Activated CD8-positive, alpha-beta memory T cell treated with anti-CD3 and anti-CD28 coated beads, Interleukin-2, amount 50 U/mL, for 4 hours (primary cell): ENCODE measurements around the gene PTGDS.

ENCODE experiments used
- DNase-seq: peaks from one replicate; pipeline ENCODE4 v3.0.0-alpha.2; 2020

Gene PTGDS

DNA sequence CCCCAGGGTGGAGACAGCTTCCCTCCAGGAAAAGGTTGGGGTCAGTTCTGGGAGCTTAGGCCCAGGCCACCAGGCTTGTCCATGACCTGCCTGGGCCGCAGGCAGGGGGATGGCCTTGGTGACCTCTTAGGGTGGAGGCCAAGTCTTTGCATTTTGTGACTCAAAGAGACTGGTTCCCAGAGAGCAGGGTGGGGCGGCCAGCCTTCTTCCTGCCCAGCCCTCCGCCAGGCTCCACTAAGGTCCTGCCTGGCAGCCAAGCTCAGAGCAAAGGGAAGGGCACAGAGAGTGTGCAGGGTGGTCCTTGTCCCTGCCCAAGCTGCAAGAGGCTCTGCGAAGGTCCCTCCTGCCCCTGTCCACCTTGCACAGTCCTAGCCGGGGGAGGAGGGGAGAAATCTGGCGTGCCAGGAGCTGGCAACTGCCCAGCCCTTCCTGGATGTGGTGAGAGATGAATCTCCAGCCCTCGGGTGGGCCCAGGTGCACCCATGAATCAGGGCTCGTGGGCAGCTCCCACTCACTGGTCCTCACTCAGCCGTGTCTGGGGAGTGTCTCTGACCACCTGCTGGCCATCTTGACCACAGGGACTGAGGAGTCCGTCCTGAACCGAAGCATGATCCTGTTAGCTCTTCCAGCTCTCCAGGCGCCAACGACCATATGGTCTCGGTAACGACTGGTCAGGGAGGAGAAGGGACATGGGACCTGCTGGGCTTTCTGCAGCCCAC is 2.3 kb upstream of the PTGDS start:
- DNase-seq: no peak

- DNase-seq: no peak
These were observed 1.7 kb upstream of the PTGDS start for GRCh38 chr9:136975644-136976043.

GRCh38 chr9:136977649-136978072 is 357 bp downstream of the PTGDS start:
- DNase-seq: no peak

- DNase-seq: peak; percentile 64
These were observed 965 bp downstream of the PTGDS start for GRCh38 chr9:136978073-136978864.

GRCh38 chr9:136978865-136979544 is 1.7 kb downstream of the PTGDS start:
- DNase-seq: no peak

DNA sequence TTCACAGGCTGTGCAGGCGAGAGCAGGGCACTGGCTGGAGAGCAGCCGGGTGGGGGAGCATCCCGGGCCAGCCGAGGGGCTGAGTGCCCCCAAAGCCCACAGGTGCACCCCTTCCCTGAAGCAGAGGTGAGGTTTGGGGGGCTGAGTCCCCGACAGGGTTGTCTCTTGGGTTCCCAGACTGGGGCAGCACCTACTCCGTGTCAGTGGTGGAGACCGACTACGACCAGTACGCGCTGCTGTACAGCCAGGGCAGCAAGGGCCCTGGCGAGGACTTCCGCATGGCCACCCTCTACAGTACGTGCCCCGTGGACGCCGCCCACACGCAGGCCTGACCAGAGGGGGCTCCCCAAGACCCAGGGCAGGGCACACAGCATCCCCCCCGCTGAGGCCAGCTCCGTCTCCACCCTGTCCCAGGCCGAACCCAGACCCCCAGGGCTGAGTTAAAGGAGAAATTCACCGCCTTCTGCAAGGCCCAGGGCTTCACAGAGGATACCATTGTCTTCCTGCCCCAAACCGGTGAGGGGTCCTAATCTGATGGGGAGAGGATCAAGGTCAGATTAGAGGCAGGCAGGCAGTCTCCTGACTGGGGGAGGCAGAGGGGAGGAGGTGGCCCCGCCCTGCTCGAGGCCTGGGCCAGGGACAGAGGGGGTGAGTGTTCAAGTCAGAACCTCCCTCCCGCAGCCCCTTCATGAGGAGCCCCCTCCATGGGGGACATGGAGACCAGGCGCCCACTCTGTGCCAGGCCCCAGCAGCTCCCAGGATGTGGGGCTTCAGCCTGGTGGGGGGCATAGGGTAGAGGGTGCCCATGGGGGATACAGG is 2.7 kb downstream of the PTGDS start:
- no peak for DNase-seq

DNA sequence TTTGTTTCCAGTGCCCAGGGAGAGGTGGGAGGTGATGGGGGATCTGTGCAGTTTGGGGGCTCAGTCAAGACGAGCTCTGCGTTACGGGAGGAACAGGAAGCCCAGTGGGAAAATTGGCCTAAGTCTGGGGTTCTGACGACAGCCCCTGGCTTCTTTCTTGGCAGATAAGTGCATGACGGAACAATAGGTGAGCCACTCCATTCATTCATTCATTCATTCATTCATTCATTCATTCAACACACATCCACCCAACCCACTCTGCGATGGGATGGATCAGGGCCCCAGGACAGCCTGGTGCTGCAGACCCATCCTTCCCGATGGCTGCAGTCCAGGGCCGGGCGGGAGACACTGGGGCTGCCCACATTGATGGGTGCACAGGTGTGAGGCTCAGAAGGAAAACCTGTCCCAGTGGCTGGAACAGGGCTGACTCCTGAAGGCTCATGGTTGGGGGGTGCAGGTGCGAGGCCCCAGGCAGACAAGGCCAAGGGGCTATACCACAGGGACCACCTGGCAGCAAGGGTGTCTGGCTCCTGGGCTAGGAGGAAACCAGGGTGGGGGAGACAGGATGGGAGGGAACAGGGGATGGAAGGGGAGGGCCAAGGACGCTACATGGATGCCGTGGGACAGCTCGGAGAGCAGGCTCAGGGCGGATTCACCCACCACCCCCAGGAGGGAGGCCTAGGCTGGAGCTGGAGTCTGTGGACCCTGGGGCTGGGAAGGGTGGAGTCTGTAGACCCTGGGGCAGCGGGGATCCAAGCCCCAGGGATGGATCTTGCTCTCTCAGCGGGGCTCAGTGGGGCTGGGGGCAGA is 3.6 kb downstream of the PTGDS start:
- no peak for DNase-seq

GRCh38 chr9:136981588-136982231 is 4.4 kb downstream of the PTGDS start:
- DNase-seq: no peak

GRCh38 chr9:136982232-136983051 is 5.1 kb downstream of the PTGDS start, which contains the start of gene LCNL1:
Gene LCNL1 (plus strand): TSS chr9:136982993. CDS start chr9:136983587, 594 bp downstream.
- DNase-seq: no peak

DNA sequence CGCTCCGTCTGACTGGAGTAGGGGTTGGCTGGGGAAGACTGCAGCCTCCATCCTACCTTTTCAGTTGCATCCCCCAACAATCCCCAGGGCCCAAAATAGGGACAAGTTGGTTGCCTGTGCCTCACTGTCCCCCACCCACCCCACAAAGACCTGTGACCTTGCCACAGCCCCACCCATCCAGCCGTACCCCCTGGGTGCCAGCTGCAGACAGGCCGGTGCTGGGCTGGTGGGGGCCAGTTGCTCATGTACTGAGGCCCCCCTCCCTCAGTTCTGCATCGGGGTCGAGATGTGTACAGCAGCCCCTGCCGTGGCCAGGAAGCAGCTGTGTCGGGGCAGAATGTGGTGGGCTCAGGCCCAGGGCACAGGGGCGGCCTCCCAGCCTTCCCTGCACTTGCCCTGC is 5.9 kb downstream of the PTGDS start:
- DNase-seq: no peak

- DNase-seq: no peak
These were observed 6.5 kb downstream of the PTGDS start for GRCh38 chr9:136983656-136984314.

- no peak for DNase-seq
These were observed 7.2 kb downstream of the PTGDS start for GRCh38 chr9:136984464-136985026.

DNA sequence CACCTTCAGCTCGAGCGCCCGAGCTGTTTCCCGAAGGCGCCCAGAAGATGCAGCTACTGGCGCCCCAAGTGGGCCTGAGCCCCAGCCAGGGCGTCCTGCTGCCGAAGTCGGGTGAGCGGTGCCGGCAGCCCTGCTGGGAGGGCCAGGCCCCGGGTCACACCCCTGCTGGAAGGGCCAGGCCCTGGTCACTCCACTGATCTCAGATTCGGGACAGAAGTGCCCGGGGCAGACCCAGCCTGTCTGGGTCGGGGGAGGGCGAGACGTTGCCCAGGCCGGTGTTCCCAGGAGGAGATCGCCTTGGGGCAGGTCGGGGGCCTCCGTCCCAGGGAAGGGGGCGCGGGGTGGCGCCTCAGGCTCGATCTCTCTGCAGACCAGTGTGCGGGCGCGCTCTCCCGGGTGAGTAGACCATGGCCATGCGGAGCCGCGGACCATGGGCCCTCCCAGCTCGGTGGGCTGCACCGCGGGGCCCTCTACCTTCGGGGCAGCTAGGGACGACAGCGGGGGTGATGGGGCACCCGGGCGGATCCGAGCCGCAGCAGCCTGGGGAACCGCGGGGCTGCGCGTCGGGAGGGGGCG is 7.8 kb downstream of the PTGDS start:
- DNase-seq: no peak

DNA sequence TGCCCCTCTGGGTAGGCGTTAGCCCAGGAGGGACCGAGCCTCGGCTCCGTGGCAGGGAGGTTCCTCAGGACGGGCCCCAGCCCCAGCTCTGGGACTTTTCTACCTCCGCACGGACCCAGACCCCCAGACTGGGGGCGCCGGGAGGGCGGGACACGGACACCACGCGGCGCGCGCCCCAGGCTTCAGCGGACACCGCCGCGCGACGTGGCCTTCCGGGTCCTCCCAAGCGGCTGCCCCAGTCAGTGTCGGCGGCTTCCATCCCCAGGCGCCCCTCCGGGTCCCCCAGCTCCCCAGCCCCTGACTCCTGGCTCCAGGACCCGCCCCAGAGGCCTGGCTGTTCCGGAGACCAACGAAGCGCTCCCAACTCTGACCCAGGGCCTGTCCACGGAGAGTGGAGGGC is 8.5 kb downstream of the PTGDS start:
- no peak for DNase-seq

- DNase-seq: no peak
These were observed 11.6 kb downstream of the PTGDS start for GRCh38 chr9:136988872-136989271.

- no peak for DNase-seq
These were observed 13.1 kb downstream of the PTGDS start for GRCh38 chr9:136990242-136990911.

DNA sequence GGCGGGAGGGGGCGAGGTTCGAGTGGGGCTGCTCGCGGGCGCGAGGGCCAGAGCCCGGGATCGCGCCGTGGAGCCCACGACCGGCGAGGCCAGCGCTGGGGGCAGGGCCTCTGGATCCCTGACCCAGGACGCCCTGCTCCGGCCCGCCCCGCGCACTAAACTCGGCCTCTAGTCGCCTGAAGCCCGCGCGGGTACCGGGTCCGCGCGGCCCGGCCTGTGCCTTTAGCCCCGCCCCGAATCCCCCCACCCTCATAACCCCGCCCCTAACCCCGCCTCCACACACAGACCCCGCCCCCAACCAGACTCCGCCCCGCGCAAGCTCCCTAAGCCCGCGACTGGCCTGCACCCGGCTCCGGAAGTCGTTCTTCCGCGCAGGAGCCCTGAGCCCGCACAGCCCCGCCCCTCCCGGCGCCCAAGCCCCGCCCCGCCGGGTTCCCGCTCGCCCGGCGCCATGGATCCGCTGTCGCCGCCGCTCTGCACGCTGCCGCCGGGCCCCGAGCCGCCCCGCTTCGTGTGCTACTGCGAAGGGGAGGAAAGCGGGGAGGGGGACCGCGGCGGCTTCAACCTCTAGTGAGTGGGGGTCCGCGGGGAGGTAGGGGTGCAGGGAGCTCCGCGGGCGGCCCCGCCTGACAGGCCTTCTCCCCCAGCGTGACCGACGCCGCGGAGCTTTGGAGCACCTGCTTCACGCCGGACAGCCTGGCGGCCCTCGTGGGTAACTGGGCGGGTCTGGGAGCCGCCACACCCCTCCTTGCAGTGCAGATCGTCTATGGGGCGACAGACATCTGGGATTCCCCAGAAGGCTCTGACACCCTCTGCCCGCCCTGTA is 14.9 kb downstream of the PTGDS start, which contains the start of gene PAXX:
TSS of gene PAXX (plus strand) at position 430 of the 826 bp plus-strand sequence. CDS start at position 452, 22 bp downstream.
- DNase-seq: peak; percentile 94
